ENCODE results near the gene STRAP.
A peak's percentile ranks its signal among the peaks of the same experiment; 100 is the strongest.

The STRAP gene, protein sequence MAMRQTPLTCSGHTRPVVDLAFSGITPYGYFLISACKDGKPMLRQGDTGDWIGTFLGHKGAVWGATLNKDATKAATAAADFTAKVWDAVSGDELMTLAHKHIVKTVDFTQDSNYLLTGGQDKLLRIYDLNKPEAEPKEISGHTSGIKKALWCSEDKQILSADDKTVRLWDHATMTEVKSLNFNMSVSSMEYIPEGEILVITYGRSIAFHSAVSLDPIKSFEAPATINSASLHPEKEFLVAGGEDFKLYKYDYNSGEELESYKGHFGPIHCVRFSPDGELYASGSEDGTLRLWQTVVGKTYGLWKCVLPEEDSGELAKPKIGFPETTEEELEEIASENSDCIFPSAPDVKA

DNA sequence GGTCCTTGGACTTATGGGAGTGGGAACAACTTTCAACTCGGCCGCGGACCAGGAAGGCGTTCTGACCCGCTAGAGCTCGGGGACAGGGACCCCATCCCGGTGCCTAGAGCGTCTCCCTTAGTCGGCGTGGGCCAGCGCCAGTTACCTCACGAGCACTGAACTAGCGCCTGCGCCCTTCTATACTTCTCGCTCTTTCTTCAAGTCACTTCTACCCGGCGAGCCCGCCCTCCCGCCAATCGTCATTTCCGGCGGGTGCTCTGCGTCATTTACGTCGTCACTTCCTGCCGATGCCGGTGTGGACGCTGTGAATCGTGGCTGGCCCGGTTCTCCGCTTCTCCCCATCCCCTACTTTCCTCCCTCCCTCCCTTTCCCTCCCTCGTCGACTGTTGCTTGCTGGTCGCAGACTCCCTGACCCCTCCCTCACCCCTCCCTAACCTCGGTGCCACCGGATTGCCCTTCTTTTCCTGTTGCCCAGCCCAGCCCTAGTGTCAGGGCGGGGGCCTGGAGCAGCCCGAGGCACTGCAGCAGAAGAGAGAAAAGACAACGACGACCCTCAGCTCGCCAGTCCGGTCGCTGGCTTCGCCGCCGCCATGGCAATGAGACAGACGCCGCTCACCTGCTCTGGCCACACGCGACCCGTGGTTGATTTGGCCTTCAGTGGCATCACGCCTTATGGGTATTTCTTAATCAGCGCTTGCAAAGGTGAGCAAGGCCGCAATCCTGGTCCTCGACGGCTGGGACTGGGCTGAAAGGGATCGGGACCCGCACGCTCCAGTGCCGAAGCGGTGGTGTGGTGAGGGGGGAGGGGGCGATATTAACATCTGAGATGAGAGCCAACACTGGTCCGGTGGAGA, at the start of gene STRAP:
TSS of gene STRAP (plus strand) at position 270 of the 854 bp plus-strand sequence. CDS start at position 591, 321 bp downstream.
- peak; percentile 91 to 97 (median 94) for DNase-seq

DNA sequence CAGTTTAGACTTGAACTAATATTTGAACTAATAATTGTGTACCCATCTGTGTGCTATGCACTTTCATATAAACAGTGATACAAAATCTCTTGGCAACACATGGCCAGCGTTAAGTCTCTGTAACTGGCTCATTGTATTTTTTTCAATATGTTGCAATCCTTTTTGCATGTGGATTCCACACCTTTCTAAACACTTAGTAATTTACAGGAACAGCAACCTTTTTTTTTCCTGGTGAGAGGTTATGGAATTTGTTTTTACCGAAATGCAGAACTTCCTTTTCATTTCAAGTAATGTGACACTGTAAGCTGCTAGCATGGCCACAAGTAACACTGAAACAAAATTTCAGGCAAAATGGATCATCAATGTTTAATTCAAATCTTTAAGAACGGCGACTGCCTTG, 47.6 kb upstream of the STRAP start:
- DNase-seq: no peak

DNA sequence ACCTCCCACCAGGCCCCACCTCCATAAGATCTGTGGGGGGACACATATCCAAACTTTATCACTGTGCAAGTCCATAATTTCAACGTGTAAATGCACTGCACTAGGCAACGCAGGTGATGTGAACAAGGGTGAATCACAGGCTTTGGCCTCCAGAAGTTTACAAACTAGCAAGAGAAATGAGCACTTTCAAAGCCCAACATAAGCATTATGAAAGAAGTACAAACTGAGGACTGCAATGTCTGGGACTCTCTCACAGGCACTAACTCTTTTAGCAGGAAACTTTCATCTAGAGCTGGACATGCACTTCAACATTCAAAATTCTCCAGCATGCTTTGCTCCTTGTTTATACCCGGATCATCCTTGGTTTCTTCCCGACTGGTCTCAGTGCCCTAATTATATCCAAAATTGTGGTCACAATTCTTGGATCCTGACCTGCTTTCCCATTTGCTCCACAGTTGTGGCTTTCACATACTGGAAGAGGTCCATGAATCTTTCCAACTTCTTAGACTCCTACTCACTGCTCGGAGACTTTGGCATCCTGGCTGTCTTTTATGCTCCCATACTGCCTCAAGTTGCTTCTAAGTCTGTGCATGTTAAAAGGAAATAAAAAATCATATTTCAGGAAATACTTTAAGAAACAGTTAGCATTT, 44.9 kb upstream of the STRAP start:
- no peak for DNase-seq

DNA sequence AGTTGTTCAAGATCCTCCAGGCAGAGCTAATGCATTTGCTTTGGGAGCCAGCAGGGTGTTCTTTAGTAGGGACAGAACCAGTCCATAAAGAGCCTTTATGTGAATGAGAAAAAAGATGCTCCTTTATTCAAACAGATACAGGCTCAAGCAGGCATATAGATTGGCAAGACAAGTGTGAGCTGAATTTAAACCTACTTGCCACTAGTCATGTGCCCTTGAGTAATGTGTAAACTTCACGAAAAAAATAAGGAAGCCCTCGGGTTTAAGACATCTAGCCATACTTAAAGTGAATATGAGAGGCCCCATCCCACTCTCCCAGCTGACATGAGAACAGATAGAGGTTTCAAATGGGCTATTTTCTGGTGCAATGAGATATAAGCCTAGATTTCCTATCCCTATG, 43.1 kb upstream of the STRAP start:
- DNase-seq: no peak

DNA sequence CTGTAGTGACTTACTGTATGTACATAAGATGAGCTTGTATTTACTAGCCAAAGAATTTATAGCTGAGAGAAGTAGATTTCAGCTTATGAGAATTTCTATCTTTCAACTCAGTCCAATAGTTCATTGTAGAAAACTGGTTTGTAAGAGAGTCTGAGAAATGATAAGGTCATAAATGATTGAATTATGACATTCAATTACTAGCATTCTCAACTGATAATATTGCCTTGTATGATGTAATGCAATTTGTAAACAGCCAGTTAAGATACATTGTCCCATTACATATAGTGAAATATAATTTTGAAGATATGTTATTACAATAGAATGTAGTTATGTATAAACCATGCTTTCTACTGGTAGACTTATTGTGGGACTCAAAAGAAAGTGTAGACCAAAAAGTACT, 42.5 kb upstream of the STRAP start:
- DNase-seq: no peak

DNA sequence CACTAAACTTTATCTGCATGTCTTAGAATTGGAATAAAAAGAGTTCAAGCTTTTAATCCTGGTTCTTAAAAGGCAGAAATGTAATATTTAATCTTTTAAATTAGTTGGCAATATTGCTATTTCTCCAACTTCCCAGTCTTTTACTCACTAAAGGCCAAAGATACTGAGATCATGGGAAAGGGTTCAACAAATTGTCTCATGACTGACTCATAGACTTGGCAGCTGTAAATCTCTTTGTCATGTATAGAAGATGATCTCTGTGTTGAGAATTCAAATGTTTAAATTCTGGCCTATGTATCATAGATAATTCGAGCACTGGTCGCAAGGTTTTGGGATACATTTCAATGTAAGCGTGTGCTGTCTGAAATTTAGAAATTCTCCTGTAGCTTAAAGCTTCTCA, 40.1 kb upstream of the STRAP start:
- DNase-seq: no peak

DNA sequence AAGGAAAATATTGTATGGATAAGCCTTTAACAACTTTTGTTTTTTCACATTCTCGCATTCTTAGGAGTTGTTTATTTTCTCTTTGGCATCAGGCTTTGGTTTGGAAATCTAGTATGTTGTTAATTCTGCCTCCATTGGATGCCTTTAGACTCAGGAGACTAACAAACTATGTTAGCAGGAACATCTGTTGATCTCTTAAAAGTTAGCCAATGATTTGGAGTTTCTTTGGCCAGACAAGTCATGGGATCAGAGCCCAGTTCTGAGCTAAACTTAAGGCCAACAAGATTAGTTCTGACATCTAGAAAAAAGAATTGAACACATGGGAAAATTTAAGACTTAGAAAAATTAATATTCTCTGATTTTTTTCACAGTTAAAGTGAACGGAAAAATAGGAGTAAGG, 35.3 kb upstream of the STRAP start:
- no peak for DNase-seq

DNA sequence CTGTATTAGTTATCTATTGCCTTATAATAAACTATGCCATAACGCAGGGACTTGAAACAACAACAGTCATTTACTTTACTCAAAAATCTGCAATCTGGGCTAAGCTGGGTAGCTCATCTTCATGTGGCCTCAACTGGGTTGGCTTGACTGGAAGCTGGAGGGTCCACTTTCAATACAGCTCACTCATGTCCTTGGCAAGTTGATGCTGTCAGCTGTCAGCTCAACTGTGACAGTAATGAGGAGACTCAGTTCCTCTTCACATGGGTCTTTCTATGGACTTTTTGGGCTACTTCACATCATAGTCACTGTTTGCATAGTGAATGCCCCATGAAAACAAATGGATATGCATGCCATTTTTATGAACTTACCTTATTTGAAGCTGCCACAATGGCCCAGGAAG, 33.6 kb upstream of the STRAP start:
- no peak for DNase-seq

DNA sequence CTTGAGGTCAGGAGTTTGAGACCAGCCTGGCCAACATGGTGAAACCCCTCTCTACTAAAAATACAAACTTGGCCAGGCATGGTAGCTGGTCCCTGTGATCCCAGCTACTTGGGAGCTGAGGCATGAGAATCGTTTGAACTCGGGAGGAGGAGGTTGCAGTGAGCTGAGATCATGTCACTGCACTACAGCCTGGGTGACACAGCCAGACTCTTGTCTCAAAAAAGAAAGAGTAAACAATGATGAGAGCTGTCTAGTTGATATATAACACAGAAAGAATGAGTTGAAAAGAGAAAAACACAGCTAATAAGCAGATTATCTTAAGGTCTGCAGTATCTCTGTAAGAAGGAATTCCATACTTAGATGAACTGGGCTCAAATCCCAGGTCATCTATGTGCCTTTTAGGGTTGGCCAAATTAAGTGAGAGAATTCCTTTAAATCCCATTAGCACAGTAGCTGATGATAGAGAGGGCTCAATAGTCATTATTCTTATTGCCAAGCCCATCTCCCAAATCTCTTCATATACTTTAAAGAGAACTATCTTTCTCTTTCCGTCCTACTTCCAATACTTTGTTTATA, 31.1 kb upstream of the STRAP start:
- DNase-seq: no peak

DNA sequence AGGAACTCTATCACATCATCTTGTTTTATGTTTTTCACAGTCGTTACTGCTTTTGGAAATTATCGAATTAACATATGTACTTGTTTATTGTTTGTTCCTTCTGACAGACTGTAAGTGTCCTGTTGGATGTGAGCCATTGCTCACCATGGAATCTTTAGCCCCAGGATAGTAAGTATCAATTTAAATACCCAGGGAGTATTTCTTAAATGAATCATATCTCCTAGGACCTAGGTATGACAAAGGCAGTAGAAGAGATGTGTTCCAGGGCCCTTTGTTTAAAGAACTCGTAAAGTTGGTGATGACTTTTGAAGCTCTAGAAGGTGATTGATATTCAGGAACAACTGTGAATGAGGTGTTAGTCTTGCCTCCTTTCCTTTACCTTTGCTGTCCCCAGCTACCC, 30.3 kb upstream of the STRAP start:
- no peak for DNase-seq

DNA sequence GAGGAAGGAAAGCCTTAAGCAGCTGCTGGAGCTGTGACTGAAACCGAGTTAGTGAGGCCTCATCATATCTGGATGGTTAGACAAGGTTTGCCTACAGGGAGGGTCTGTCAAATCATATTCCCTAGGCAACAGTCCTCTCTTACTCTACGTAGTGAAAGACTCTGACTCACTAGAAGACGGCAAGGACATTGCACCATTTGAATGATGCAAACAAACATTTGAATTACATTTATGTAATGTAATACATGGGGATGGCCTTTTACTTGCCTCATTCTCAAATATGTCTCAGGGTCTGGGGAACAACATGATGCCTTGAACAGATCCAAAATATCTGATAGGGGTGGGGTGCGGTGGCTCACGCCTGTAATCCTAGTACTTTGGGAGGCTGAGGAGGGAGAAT, 29.8 kb upstream of the STRAP start:
- DNase-seq: no peak

DNA sequence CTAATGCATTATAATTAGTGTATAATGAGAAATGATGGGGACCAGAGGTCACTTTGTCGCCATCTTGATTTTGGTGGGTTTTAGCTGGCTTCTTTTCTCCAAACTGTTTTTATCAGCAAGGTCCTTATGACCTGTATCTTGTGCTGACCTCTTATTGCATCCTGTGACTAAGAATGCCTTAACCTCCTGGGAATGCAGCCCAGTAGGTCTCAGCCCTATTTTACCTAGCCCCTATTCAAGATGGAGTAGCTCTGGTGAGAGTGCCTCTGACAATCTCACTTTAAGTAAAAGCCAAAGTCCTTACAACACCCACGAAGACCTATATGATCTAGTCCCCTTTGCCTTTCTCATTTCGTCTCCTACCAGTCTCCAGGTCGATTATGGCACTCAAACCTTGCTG, 28.3 kb upstream of the STRAP start:
- DNase-seq: no peak

DNA sequence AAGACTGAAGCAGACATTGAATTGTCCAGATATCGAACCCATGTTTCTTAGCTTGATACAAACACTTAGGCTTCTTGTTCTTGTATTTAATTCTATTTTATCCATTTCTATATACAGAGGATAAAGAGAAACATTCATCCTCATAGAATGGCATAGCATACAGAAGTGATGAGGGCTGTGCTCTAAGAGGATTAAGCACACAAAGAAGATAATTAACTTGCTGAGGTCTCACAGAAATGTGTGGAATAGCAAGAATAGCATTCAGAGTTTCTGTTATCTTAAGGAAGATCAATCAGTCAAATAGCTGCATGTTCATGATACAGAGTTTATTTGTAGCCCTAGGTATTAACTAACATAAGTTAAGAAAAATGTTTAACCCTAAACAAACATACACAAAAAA, 27.3 kb upstream of the STRAP start:
- no peak for DNase-seq

DNA sequence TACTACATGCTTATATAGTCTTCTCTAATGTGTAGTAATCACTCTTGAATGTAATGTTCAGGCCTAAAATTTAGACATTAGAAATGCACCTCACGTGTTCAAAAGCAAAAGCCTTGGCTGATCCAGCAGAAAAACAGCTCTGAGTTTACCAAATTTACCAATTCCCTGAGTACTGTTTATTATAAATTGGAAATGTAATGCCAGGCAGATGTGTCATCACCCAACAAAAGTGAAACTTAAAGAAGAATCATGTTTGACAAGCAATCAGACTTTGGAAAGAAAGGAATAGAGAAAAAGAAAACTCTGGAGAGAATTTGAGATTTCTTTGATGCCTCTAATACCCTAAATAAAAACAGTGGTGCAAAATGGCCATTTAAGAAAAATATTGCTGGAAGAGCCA, 26.5 kb upstream of the STRAP start:
- DNase-seq: no peak

DNA sequence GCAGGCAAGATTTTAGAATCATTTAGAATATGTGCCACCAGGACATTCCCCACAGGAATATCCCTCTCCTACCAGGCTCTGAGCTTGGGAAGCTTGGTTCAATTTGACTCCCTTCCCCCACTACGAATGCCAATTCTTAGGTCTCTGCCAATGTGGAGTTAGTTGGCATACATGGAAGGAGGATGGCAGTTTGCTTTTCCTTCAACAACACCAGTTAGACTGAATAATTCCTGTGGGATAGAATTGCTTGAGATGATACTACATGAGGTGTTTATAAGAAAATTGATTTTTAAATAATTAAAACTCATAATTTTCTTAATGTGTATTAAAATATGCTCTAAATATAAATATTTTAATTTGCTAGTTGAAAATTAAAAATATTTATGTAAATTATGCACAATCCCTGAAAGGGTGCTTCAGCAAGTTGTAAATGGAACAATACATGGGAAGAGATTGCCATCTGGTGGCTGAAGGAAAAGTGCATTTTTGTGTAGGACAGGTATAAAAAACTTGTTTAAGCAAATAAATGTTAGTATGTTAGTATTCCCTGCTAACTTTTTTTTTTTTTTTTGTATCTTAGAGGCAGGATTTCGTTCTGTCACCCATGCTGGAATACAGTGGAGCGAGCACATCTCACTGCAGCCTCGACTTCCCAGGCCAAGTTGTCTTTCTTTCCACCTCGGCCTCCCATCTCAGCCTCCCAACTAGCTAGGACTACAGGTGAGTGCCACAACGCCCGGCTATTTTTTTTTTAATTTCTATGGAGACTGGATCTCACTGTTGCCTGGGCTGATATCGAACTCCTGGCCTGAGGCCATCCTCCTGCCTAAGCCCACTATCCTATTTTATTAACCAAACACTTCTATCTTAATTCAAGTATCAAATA, 25.8 kb upstream of the STRAP start:
- peak in 5 of 6 experiments; percentile 20 to 64 (median 32) for DNase-seq

DNA sequence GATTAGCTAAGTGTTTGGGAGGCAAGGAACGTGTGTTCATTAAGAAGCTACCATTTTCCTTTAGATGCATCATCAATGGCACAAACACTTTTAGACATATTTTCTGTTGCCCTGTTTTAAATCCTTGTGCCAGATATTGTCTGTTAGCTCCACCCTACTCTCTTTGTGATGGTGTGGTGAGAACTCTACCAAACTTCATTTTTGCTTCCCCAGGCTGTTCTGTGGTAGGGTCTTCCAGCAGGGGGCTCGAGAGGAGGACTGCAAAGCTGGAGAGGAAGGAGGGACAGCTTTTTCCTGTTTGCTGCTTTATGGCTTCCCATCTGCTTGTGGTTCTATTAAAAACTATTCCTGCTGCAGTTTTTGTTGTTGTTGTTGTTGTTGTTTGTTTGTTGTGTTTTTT, 23.8 kb upstream of the STRAP start:
- DNase-seq: no peak

DNA sequence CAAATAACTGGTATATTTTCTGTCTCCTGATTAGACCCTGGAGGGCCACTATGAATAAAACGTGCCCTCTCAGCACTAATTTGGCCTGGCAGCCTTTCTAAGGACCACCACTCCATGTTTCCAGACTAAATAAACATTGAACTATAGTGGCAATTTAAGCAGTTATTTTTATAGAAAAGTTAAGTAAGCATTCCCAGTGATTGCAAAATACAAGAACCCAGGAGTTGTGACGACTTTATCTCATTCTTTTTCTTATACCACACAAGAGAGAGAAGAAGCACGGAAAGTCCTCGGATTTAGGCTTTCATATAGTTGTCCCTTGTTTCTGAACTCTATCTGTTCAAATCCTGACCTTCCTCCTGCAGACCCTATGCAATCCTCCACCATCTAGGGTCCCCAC, 23.1 kb upstream of the STRAP start:
- no peak for DNase-seq

DNA sequence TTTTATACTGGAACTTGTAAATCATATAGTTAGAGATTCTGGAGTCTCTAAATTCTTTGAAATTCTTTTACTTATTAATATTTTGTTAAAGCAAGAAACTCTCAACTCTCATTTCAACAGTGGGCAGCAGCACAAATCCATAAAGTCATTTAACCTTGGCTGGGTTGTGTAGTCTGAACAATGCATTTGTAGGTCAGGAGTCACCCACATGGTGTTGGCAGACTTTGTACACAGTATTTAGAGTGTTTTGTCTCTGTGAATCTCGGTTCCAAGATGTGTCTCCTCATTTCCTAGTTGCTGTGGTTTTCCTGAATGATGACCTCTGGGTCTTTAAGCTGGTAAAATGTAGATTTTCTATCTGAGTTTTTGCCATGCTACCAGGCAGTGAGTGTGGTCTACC, 20.8 kb upstream of the STRAP start:
- DNase-seq: no peak

DNA sequence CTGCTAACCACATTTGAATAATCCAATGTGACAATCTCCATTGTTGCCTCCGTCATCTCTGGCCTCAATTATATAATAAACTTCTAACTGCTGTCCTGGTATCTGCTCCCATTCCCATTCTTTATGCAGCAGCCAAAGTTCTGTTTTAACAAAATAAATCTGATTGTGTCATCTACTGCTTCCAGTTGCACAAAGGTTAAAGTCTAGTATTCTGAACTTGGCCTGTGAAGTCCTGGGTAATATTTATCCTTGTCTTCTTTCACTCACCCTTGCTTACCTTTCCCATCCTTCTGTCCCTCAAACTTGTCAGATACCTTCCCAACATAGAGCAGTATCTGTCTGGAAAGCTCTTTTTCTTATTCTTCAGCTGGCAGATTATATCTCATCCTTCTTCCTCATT, 19.3 kb upstream of the STRAP start:
- no peak for DNase-seq

DNA sequence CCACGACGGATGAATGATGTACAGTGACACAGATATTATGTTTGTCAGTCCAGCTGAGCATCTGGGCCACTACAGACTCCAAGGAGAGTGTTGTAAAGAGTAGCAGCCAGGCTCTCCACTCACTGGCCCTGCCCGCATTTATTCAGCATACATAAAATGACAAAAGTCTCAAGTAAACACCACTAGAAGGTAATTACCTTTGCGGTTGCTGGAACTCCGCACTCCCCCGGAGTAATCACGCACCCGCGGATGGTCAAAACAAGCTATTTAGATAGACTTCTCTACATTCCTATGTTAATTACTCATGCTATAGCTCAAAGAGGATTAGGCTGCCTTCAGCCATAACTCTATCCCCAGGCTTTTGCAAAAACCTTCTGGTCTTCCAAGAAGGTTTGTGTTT, 18.8 kb upstream of the STRAP start:
- no peak for DNase-seq

DNA sequence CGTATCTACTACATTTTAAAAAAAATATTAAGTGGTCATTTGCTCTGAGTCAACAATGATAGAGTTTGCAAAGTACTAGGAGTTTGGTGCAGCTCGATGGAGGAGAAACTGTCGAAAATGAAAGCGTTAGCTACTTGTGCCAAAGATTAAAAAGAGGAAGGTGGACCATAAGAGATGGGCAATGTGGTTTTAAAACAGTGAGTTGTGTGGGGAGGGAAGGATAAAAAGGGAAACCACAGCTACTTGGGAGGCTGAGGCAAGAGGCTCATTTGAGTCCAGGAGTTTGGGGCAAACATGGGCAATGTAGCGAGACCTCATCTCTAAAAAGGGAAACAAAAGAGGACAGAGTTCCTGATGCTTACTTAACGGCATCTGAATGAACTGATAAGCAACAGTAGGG, 18.2 kb upstream of the STRAP start:
- no peak for DNase-seq

DNA sequence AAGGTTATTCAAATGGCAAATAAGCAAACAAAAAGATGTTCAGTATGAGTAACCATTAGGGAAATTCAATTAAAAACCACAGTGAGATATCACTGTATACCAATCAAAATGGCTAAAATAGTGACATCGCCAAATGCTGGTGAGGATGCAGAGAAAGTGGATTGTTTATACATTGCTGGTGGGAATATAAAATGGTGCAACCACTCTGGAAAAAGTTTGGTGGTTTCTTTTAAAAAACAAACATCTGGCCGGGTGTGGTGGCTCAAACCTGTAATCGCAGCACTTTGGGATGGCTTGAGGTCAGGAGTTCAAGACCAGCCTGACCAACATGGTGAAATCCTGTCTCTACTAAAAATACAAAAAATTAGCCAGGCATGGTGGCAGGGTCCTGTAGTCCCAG, 14.0 kb upstream of the STRAP start:
- DNase-seq: no peak

DNA sequence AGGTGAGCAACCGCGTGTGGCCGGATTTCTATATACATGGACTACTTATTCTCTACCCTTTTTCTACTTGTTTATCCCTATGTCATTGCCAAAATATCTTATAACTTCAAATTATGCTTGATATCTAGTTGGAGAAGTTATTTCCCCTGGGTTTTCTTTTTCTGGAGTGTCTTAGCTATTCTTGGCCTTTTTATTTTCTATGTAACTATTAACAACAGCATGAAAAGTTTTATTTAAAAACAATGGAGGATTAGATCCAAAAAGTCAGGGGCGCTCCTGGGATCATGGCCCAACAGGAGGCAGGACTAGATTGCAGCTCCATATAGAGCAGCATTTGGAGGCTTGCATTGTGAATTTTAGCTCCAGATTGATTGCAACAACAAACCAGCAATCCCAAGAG, 8.6 kb upstream of the STRAP start:
- no peak for DNase-seq

Data from stimulated activated naive CD4-positive, alpha-beta T cell (primary cell).